Activated naive CD8-positive, alpha-beta T cell treated with anti-CD3 and anti-CD28 coated beads for 36 hours (primary cell): ENCODE results near the gene CCDC63. TPM values are rescaled to one million over a fixed set of nuclear protein-coding genes. Genes with fewer than 3 reads are reported as not detected.

Source experiments
- DNase-seq: peaks from one replicate; pipeline ENCODE4 v3.0.0; 2021
- H3K27ac Mint-ChIP-seq: one replicate; pipeline ENCODE4 v1.8.0; 2022; ENCODE audit warnings: mild to moderate bottlenecking, moderate library complexity, mixed read lengths
- H3K27me3 Mint-ChIP-seq: one replicate; pipeline ENCODE4 v1.8.0; 2022; ENCODE audit warnings: mild to moderate bottlenecking, mixed read lengths
- H3K36me3 Mint-ChIP-seq: one replicate; pipeline ENCODE4 v1.8.0; 2021; ENCODE audit warnings: mild to moderate bottlenecking, mixed read lengths
- H3K4me1 Mint-ChIP-seq: one replicate; pipeline ENCODE4 v1.8.0; 2021; ENCODE audit warnings: mixed read lengths
- H3K4me3 Mint-ChIP-seq: one replicate; pipeline ENCODE4 v1.8.0; 2022; ENCODE audit warnings: mild to moderate bottlenecking, moderate library complexity, mixed read lengths
- H3K9me3 Mint-ChIP-seq: one replicate; pipeline ENCODE4 v1.8.0; 2022; ENCODE audit warnings: mixed read lengths
- total RNA-seq, 2 experiments: library from RNA; stranded (reverse); gene quantifications; one replicate each; pipeline ENCODE4 v1.2.3, GENCODE V29; 2021

The CCDC63 gene
- total RNA-seq = not detected

DNA sequence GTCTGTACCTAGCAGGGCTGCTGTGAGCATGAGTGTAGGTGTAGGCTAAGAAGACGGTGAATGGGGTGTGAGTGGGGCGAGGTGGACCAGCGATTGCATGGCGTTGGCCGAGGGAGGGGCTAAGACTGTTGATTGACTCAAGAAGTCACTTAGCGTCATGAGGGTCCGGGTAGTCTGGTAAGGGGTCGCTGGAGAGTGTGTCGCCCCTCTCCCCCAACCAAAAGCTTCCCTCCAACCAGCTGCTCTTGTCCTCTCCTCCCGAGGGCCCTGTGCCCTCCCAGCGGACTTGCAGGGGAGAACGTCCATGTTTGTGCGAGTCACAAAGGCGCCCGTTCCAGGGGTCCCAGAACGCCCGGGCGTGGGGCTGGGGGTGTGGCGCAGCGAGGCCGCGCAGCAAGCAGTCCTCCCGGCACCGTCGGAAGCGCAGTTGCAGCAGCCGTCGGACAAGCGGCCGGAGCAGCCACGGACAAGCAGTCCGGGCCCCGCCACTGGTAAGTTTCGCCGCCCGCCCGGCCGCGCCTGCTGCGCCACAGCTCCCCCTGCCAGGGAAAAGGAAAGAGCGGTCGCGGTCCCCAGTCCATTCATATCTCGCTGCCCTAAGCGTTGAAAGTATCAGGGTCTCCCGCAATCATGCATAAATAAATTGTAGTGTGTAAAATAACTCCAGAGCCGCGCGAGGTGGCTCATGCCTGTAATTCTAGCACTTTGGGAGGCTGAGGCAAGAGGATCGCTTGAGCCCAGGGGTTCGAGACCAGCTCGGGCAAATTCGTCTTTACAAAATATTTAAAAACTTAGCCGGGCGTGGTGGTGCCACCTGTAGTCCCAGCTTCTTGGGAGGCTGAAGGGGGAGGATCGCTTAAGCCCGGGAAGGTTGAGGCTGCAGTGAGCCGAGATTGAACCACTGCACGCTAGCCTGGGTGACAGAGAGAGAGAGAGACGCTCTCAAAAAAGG is at the start of gene CCDC63:
Gene CCDC63, plus strand, starts transcription at position 373 of the 952 bp plus-strand sequence. CDS start 5,968 bp downstream, outside the sequence.
- peak within 1 kb of the TSS; percentile 77 for H3K4me3 Mint-ChIP-seq
- DNase-seq = peak; percentile 37
- H3K9me3 Mint-ChIP-seq = no peaks in the 10 kb centered on the region
- no peak within 1 kb of the TSS for H3K27ac Mint-ChIP-seq
- peaks cover 11% of the 10 kb centered on the region for H3K4me1 Mint-ChIP-seq
- H3K27me3 Mint-ChIP-seq = peaks cover 55% of the 10 kb centered on the region
- no peaks in the 10 kb centered on the region for H3K36me3 Mint-ChIP-seq

DNA sequence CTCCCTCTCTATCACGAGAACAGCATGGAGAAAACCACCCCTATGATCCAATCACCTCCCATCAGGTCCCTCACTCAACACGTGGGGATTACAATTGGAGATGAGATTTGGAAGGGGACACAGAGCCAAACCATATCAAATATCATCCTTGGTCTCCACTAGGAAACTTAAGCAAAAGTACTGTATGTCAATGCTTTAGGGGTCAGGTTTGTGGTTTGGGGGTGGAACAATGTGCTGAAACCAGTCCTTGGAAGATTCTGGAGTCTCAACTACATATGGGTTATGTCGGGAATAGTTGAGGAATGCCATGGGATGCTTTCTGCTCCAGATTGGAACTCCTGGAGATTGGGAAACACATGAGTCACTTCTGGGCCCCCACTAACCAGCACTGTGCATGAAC is 48.3 kb upstream of the CCDC63 start:
- Mint-ChIP-seq H3K4me3 (no peak overlapping the region), H3K27ac (no peak overlapping the region), H3K27me3 (no peaks in the 10 kb centered on the region), H3K4me1 (peaks cover 4% of the 10 kb centered on the region), H3K36me3 (no peaks in the 10 kb centered on the region), H3K9me3 (peaks cover 11% of the 10 kb centered on the region)
- DNase-seq = no peak

DNA sequence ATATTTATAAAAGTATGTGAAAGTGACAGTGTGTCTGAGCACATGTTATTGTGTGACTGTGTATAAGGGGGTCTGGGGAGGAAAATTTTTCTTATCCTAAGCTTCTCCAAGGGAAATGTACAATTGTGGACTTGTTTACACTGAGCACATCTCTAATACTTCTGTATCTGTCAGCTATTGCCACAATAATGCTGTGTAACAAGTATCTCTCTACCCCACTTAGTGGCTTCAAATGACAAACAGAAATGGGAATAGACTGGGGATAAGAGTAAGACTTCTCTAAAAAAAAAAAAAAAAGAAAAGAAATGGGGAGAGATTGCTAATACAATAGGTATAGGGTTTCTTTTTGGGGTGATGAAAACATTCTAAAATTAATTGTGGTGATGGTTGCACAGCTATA is 44.3 kb upstream of the CCDC63 start:
- Mint-ChIP-seq H3K9me3 (peaks cover 20% of the 10 kb centered on the region), H3K27ac (no peak overlapping the region), H3K36me3 (no peaks in the 10 kb centered on the region), H3K27me3 (no peaks in the 10 kb centered on the region), H3K4me1 (peaks cover 4% of the 10 kb centered on the region), H3K4me3 (no peak overlapping the region)
- DNase-seq = no peak

- Mint-ChIP-seq H3K36me3 (no peaks in the 10 kb centered on the region), H3K4me1 (peaks cover 4% of the 10 kb centered on the region)
- DNase-seq = no peak
These were observed 42.4 kb upstream of the CCDC63 start for GRCh38 chr12:110804406-110804805.

GRCh38 chr12:110807640-110808039 is 39.1 kb upstream of the CCDC63 start:
- no peaks in the 10 kb centered on the region for H3K27me3 Mint-ChIP-seq
- H3K4me1 Mint-ChIP-seq = peaks cover 10% of the 10 kb centered on the region
- H3K9me3 Mint-ChIP-seq = peaks cover 10% of the 10 kb centered on the region
- no peaks in the 10 kb centered on the region for H3K36me3 Mint-ChIP-seq
- no peak overlapping the region for H3K27ac Mint-ChIP-seq
- no peak overlapping the region for H3K4me3 Mint-ChIP-seq
- DNase-seq = no peak

More at GRCh38 chr12:110804406-110804805, 42.4 kb upstream of the CCDC63 start:
- H3K27me3 Mint-ChIP-seq = no peaks in the 10 kb centered on the region
- peaks cover 20% of the 10 kb centered on the region for H3K9me3 Mint-ChIP-seq
- no peak overlapping the region for H3K27ac Mint-ChIP-seq
- H3K4me3 Mint-ChIP-seq = no peak overlapping the region

DNA sequence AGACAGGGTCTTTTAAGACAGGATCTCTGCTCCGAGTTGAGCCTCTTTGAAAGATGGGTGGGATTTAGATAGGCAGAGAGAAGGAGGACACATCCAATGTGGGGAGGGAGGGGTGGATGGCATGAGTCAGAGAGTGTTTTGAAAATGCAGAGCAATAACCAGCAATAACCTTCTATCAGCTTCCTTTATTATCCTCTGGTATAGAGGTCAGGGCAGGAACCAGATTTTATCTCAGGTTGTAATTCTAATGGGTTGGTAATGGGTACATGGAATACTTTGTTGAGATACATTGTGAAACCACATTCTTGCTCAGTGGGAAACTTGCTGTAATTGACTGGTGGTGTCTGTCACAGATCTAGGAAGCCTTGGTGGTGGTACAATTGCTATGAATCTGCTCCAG is 37.6 kb upstream of the CCDC63 start:
- H3K4me1 Mint-ChIP-seq = peaks cover 6% of the 10 kb centered on the region
- H3K9me3 Mint-ChIP-seq = peaks cover 5% of the 10 kb centered on the region
- H3K36me3 Mint-ChIP-seq = no peaks in the 10 kb centered on the region
- H3K27ac Mint-ChIP-seq = no peak overlapping the region
- H3K27me3 Mint-ChIP-seq = peaks cover 8% of the 10 kb centered on the region
- no peak overlapping the region for H3K4me3 Mint-ChIP-seq
- DNase-seq = no peak

GRCh38 chr12:110811972-110812371 is 34.8 kb upstream of the CCDC63 start:
- Mint-ChIP-seq H3K27ac (no peak overlapping the region), H3K4me1 (peaks cover 6% of the 10 kb centered on the region), H3K36me3 (no peaks in the 10 kb centered on the region), H3K9me3 (no peaks in the 10 kb centered on the region), H3K4me3 (no peak overlapping the region), H3K27me3 (peaks cover 12% of the 10 kb centered on the region)
- no peak for DNase-seq

DNA sequence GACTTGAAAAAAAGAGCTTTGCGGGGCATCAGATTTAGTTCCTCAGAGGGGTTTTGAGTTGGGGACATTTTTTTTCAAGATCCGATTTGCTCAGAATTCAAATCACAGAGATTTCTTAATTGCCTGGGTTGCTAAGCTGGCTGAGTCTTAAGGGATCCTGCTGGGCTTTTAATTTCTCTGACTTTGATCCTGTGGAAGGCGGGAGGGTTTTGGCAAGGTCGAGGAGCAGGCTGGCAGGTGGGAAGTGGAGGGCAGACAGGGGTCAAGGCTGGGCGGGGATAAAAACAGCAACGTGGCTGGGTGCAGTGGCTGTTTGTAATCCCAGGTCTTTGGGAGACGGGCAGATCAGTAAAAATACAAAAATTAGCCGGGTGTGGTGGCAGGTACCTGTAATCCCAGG is 33.5 kb upstream of the CCDC63 start:
- Mint-ChIP-seq H3K4me3 (no peak overlapping the region), H3K36me3 (no peaks in the 10 kb centered on the region), H3K27me3 (peaks cover 12% of the 10 kb centered on the region), H3K9me3 (no peaks in the 10 kb centered on the region), H3K4me1 (peaks cover 6% of the 10 kb centered on the region), H3K27ac (no peak overlapping the region)
- no peak for DNase-seq

DNA sequence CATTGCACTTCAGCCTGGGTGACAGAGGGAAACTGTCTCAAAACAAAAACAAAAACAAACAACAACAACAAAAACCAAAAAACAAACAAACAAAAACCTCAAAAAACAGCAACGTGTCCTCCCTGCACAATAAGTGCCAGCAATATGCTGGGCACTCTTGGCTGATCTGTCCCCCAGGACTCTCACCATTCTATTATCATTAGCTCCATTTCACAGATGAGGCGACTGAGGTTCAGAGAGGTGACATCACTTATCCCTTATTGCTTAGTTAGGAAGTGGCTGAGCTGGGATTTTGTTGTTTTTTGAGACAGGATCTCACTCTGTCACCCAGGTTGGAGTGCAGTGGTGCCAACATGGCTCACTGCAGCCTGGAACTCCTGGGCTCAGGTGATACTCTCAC is 33.0 kb upstream of the CCDC63 start:
- H3K36me3 Mint-ChIP-seq = no peaks in the 10 kb centered on the region
- no peaks in the 10 kb centered on the region for H3K9me3 Mint-ChIP-seq
- no peak for DNase-seq
- peaks cover 6% of the 10 kb centered on the region for H3K4me1 Mint-ChIP-seq
- peaks cover 12% of the 10 kb centered on the region for H3K27me3 Mint-ChIP-seq
- no peak overlapping the region for H3K4me3 Mint-ChIP-seq
- no peak overlapping the region for H3K27ac Mint-ChIP-seq

GRCh38 chr12:110816248-110816647 is 30.5 kb upstream of the CCDC63 start:
- Mint-ChIP-seq H3K27me3 (peaks cover 12% of the 10 kb centered on the region), H3K27ac (no peak overlapping the region), H3K4me1 (peaks cover 5% of the 10 kb centered on the region), H3K9me3 (peaks cover 2% of the 10 kb centered on the region), H3K4me3 (no peak overlapping the region), H3K36me3 (no peaks in the 10 kb centered on the region)
- no peak for DNase-seq

- H3K4me1 Mint-ChIP-seq = peaks cover under 1% of the 10 kb centered on the region
- H3K27ac Mint-ChIP-seq = no peak overlapping the region
- H3K4me3 Mint-ChIP-seq = no peak overlapping the region
- peaks cover 2% of the 10 kb centered on the region for H3K9me3 Mint-ChIP-seq
- H3K36me3 Mint-ChIP-seq = no peaks in the 10 kb centered on the region
- H3K27me3 Mint-ChIP-seq = peaks cover 12% of the 10 kb centered on the region
- DNase-seq = no peak
These were observed 30.0 kb upstream of the CCDC63 start for GRCh38 chr12:110816779-110817178.

DNA sequence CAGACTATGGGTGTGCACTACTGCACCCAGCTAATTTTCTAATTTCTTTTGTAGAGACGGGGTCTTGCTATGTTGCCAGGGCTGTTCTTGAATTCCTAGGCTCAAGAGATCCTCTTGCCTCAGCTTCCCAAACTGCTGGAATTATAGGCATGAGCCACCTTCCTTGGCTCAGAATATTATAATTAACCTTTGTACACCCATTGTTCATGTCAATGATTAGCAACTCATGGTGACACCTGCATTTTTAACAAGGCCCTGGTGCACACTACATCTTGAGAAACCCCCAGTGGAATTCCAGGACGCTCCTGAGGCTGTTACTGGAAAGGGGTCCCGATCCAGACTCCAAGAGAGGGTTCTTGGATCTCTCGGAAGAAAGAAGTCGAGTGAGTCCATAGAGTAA is 28.3 kb upstream of the CCDC63 start:
- Mint-ChIP-seq H3K9me3 (peaks cover 2% of the 10 kb centered on the region), H3K36me3 (no peaks in the 10 kb centered on the region), H3K27me3 (peaks cover 4% of the 10 kb centered on the region), H3K4me1 (peaks cover 3% of the 10 kb centered on the region), H3K4me3 (no peak overlapping the region), H3K27ac (no peak overlapping the region)
- DNase-seq = no peak

DNA sequence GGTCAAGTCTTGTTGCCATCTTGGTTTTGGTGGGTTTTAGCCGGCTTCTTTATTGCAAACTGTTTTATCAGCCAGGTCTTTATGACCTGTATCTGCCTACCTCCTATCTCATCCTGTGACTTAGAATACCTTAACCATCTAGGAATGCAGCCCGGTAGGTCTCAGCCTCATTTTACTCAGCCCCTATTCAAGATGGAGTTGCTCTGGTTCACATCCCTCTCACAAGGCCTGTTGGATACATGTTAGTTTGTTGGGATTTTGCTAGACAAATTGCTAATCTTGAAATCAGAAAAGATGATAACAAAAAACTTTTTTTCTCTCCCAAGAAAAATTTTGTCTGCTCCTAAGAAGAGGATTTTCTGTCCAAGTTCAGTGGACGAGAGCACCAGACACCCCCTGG is 27.6 kb upstream of the CCDC63 start:
- peaks cover 2% of the 10 kb centered on the region for H3K9me3 Mint-ChIP-seq
- peaks cover 6% of the 10 kb centered on the region for H3K27me3 Mint-ChIP-seq
- no peak overlapping the region for H3K4me3 Mint-ChIP-seq
- DNase-seq = no peak
- H3K4me1 Mint-ChIP-seq = peaks cover 3% of the 10 kb centered on the region
- H3K27ac Mint-ChIP-seq = no peak overlapping the region
- no peaks in the 10 kb centered on the region for H3K36me3 Mint-ChIP-seq

DNA sequence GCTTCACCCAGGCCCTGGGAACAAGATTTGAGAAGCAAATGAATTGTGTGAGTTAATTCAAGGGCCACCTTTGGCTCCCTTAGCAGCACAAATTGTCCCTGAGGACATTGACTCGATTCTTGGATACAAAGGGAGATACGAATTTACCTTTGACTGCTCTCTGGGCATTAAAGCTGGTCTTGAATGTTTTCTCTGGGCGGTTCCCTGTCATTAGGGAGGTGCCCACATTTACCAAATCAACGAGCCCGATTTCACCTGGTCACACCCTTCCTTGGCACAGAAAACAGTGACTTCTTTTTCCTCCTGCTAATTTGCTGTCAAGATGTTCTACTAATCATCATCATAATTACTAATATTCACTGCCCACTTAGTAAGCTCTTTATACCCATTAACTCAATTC is 27.1 kb upstream of the CCDC63 start:
- peaks cover 10% of the 10 kb centered on the region for H3K27me3 Mint-ChIP-seq
- no peak for DNase-seq
- no peaks in the 10 kb centered on the region for H3K36me3 Mint-ChIP-seq
- H3K9me3 Mint-ChIP-seq = peaks cover 2% of the 10 kb centered on the region
- no peak overlapping the region for H3K4me3 Mint-ChIP-seq
- H3K27ac Mint-ChIP-seq = no peak overlapping the region
- H3K4me1 Mint-ChIP-seq = peaks cover 3% of the 10 kb centered on the region

GRCh38 chr12:110821917-110822316 is 24.9 kb upstream of the CCDC63 start:
- Mint-ChIP-seq H3K36me3 (no peaks in the 10 kb centered on the region), H3K27me3 (peaks cover 6% of the 10 kb centered on the region), H3K9me3 (peaks cover 2% of the 10 kb centered on the region), H3K27ac (no peak overlapping the region), H3K4me3 (no peak overlapping the region), H3K4me1 (peaks cover 8% of the 10 kb centered on the region)
- no peak for DNase-seq
